ENCODE data around the gene PPARGC1A.

DNA sequence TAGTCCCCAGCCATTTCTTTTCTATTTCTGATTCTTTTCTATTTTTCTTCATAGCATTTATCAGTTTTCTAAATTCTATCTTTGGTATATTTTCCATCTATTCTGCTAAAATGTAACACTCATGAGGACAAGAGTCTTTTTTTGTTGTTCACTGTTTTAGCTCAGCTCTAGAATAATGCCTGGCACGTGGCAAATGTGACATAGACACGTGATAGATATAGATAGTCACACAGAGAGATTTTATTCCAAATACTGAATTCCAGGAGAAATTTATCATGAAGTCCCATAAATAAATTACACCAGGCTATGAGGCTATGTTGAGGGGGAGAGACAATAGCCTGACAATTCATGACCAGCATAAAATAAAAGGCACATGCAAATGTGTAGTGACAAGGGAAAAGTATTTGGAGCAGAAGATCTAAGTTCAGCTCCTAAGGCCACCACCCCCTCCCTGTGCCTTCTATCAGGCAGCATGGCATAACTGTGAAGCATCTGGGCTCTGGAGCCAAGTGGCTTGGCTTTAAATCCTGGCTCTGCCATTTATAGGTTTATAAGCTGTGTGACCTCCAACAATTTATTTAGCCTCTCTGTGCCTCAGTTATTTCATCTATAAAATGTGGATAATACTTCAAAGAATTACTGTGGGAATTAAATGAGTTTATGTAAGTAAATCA, 25.7 kb upstream of the PPARGC1A start:
- TF ChIP-seq, protein P1, sequence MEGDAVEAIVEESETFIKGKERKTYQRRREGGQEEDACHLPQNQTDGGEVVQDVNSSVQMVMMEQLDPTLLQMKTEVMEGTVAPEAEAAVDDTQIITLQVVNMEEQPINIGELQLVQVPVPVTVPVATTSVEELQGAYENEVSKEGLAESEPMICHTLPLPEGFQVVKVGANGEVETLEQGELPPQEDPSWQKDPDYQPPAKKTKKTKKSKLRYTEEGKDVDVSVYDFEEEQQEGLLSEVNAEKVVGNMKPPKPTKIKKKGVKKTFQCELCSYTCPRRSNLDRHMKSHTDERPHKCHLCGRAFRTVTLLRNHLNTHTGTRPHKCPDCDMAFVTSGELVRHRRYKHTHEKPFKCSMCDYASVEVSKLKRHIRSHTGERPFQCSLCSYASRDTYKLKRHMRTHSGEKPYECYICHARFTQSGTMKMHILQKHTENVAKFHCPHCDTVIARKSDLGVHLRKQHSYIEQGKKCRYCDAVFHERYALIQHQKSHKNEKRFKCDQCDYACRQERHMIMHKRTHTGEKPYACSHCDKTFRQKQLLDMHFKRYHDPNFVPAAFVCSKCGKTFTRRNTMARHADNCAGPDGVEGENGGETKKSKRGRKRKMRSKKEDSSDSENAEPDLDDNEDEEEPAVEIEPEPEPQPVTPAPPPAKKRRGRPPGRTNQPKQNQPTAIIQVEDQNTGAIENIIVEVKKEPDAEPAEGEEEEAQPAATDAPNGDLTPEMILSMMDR (IDR thresholded peaks at IDR 0.05): no peak
- no peak for TF ChIP-seq POLR2A (IDR thresholded peaks at IDR 0.05)

Data from heart left ventricle (tissue), 13 donors.